Measurements from ENCODE around the gene HECW1. TPM values are rescaled to one million over a fixed set of nuclear protein-coding genes. Genes with fewer than 3 reads are reported as not detected.

Gene HECW1
- total RNA-seq, 1 donor from 2014 or later: 0.15 TPM

GRCh38 chr7:43139137-43139536, 26.7 kb downstream of the HECW1 start:
- Mint-ChIP-seq H3K27me3 (ENCODE audit: unreplicated experiment) (no peaks in the 10 kb centered on the region), H3K4me1 (ENCODE audit: unreplicated experiment) (peaks cover 9% of the 10 kb centered on the region), H3K36me3 (ENCODE audit: low read depth, unreplicated experiment) (peaks cover 3% of the 10 kb centered on the region), H3K9me3 (ENCODE audit: unreplicated experiment) (no peaks in the 10 kb centered on the region), H3K4me3 (ENCODE audit: unreplicated experiment) (no peak overlapping the region), H3K27ac (ENCODE audit: unreplicated experiment) (no peak overlapping the region)
- no peak for TF ChIP-seq CTCF (IDR thresholded peaks at IDR 0.05; ENCODE audit: unreplicated experiment)
- DNase-seq (ENCODE audit: low spot score): no peak

GRCh38 chr7:43140186-43140585, 27.7 kb downstream of the HECW1 start:
- no peak for TF ChIP-seq CTCF (IDR thresholded peaks at IDR 0.05; ENCODE audit: unreplicated experiment)
- H3K27me3 Mint-ChIP-seq (ENCODE audit: unreplicated experiment): no peaks in the 10 kb centered on the region
- H3K4me1 Mint-ChIP-seq (ENCODE audit: unreplicated experiment): peaks cover 14% of the 10 kb centered on the region
- no peak overlapping the region for H3K4me3 Mint-ChIP-seq (ENCODE audit: unreplicated experiment)
- DNase-seq (ENCODE audit: low spot score): no peak
- H3K9me3 Mint-ChIP-seq (ENCODE audit: unreplicated experiment): no peaks in the 10 kb centered on the region
- peaks cover 3% of the 10 kb centered on the region for H3K36me3 Mint-ChIP-seq (ENCODE audit: low read depth, unreplicated experiment)
- H3K27ac Mint-ChIP-seq (ENCODE audit: unreplicated experiment): no peak overlapping the region

GRCh38 chr7:43141091-43141490, 28.6 kb downstream of the HECW1 start:
- H3K36me3 Mint-ChIP-seq (ENCODE audit: low read depth, unreplicated experiment): peaks cover 3% of the 10 kb centered on the region
- no peak for TF ChIP-seq CTCF (IDR thresholded peaks at IDR 0.05; ENCODE audit: unreplicated experiment)
- no peaks in the 10 kb centered on the region for H3K27me3 Mint-ChIP-seq (ENCODE audit: unreplicated experiment)
- DNase-seq (ENCODE audit: low spot score): no peak
- H3K27ac Mint-ChIP-seq (ENCODE audit: unreplicated experiment): no peak overlapping the region
- H3K4me1 Mint-ChIP-seq (ENCODE audit: unreplicated experiment): peaks cover 14% of the 10 kb centered on the region
- H3K9me3 Mint-ChIP-seq (ENCODE audit: unreplicated experiment): no peaks in the 10 kb centered on the region
- H3K4me3 Mint-ChIP-seq (ENCODE audit: unreplicated experiment): no peak overlapping the region

- Mint-ChIP-seq H3K27me3 (ENCODE audit: unreplicated experiment) (no peaks in the 10 kb centered on the region), H3K36me3 (ENCODE audit: low read depth, unreplicated experiment) (no peaks in the 10 kb centered on the region), H3K9me3 (ENCODE audit: unreplicated experiment) (no peaks in the 10 kb centered on the region), H3K4me1 (ENCODE audit: unreplicated experiment) (peaks cover 14% of the 10 kb centered on the region), H3K4me3 (ENCODE audit: unreplicated experiment) (no peak overlapping the region), H3K27ac (ENCODE audit: unreplicated experiment) (no peak overlapping the region)
- no peak for TF ChIP-seq CTCF (IDR thresholded peaks at IDR 0.05; ENCODE audit: unreplicated experiment)
- DNase-seq (ENCODE audit: low spot score): no peak
Observed at GRCh38 chr7:43142703-43143102, 30.3 kb downstream of the HECW1 start.

- Mint-ChIP-seq H3K27me3 (ENCODE audit: unreplicated experiment) (no peaks in the 10 kb centered on the region), H3K4me3 (ENCODE audit: unreplicated experiment) (no peak overlapping the region), H3K9me3 (ENCODE audit: unreplicated experiment) (no peaks in the 10 kb centered on the region), H3K4me1 (ENCODE audit: unreplicated experiment) (peaks cover 12% of the 10 kb centered on the region), H3K27ac (ENCODE audit: unreplicated experiment) (no peak overlapping the region), H3K36me3 (ENCODE audit: low read depth, unreplicated experiment) (no peaks in the 10 kb centered on the region)
- TF ChIP-seq CTCF (IDR thresholded peaks at IDR 0.05; ENCODE audit: unreplicated experiment): no peak
- no peak for DNase-seq (ENCODE audit: low spot score)
Observed at GRCh38 chr7:43143918-43144589, 31.6 kb downstream of the HECW1 start.
